HG03097 (cell line): ENCODE data around the gene PTGR3.

Source experiments
- ATAC-seq: cut with Tn5 transposase; IDR thresholded peaks from one replicate; pipeline ENCODE4 v1.9.1; 2021; ENCODE audit not compliant: unreplicated experiment, low FRiP score

PTGR3 gene, protein sequence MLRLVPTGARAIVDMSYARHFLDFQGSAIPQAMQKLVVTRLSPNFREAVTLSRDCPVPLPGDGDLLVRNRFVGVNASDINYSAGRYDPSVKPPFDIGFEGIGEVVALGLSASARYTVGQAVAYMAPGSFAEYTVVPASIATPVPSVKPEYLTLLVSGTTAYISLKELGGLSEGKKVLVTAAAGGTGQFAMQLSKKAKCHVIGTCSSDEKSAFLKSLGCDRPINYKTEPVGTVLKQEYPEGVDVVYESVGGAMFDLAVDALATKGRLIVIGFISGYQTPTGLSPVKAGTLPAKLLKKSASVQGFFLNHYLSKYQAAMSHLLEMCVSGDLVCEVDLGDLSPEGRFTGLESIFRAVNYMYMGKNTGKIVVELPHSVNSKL

DNA sequence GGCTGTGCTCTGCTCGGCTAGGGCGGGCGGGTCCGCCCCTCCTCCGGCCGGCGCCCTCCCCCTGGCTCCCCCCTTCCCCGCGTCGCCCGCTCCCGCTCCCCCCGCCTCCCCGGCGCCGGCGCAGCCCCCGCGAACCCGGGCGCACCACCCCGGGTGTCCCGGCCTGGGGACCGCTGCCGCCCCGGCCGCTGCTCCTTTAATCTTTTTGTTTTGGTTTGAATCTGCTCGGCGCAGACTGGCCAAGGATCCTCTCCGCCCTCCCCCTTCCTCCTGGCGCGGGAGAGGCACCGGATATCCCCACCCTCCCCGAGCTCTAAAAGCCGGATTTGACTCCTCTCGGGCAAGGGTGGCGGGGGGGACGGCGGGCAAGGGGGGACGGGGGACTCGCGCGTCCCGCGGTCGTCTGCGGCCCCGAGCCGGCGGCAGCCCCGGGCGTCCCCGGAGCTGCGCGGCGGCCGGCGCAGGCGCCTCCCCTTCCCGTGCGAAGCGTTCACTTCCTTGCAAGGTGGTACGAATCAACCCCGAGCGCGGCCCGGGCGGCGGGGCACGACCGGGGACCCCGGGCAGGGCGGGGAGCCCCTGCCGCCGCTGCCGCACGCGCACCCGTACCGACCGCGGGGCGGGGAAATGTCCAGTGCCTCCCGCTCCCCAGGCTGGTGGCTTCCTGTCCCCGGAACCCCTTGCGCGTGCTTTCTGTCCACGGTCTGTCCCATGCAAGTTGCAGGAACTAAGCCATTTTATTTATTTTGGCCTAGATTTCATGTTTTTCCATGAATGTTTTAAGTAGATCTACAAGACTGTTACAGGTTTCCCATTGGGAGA lies at the start of gene PTGR3:
TSS of gene PTGR3 (minus strand) at position 11 of the 822 bp plus-strand sequence. CDS start 81 bp downstream, outside the sequence.
- peak; percentile 44 for ATAC-seq

DNA sequence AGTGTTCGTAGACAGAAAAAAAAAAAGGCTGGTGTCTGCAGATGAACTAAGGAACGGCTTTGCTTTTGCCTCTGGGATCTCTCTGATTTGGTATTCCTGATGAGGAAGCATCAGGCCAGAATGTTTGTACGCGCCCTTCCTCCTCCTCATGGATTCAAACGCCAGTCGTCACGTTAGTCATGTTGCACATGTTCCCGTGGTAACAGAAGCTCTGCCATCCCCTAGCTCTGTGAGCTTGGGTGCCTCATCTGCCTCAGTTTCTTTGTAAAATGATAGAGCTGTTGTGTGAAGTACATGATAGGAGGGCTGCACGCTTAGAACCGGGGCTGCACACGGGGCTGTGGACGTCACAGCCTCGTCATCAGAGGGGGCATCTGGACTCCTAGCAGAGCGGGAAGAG lies 48.7 kb upstream of the PTGR3 start:
- no peak for ATAC-seq

DNA sequence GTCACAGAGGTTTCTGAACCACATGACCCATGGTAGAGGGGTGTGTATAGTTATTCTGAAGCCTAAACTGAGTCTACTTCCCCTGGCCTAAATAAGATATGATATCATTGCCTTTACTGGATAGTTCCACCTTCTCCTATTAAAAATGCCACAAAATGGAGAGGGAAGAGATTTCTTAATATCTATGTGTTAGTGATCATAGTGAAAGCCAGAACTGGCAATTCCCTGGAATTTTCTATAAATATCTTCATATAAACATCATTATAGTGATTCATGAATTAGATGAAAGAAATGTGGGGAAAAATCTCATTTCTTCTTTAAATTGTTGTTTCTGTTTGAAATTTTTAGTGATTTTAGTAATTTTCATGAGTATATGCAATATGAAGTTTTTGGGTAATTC lies 47.4 kb upstream of the PTGR3 start:
- no peak for ATAC-seq

DNA sequence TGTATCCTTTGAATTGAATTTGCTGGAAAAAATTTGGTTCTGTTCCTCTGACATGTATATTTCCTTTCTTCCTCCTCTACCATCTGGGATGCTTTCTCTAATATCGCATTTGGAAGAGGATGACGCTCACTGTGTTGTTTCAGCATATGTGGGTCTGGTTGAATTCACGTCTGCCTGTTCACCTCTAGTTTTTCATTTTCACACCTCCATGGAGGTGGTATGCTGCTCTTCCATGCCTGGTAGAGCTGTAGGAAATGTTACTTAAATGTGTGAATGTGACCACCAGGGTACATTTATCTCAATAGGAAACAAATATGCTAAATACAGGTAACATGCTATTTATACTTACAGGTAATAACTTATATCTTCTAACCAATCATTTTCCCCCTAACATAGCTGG lies 46.2 kb upstream of the PTGR3 start:
- no peak for ATAC-seq

DNA sequence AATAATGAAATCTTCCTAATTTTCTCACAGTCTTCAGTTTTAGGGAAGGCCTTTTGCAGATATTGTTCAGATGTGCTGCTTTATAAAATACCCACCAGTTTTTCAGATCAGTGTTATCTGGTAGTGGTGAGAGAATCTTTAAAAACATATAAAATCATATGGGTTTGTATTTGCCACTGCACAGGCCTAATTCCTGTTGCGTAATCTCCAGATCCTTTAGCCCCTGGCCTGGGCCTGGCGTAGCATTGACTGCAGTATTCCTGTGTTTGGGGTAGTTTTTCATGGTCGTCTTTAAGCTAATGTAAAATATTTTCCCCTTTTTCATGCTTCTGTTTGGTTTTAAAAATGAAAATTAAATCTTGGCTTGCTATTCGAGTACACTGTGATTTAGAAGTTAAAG lies 44.8 kb upstream of the PTGR3 start:
- ATAC-seq: no peak

DNA sequence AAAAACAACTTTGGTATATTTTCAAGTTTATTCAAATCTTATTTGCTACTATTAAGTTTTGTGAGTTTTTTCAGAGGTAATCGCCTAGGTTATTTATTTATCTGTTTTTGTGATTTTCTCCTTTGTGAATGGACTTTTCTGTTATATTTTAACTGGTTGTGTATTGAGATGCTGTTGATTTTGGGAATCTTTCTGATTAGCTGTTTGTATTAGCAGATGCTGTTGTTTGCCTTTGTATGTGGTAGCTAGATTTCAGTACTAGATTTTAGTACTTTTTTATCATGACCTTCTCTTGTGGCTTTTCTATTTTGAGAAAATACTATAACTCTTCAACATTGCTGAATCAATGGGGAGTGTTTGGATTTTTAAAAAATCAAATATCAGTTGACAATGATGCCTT lies 44.1 kb upstream of the PTGR3 start:
- no peak for ATAC-seq

DNA sequence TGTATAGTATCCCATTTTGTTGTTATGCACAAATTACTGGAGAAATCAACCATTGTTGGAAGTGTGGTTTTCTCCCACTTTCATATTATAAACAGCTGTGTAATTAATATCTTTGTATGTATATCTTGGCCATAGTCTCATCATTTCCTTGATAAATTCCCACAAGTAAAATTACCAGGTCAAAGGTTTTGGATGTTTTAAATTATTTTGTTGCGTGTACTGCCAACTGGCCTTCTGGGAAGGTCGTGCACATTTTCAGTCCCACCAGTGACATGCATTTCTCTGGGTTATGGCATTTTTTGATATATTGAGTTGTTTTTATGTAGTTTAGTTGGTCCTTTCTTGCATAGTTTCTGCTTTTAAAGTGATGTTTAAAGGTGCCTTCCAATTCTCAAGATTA lies 43.2 kb upstream of the PTGR3 start:
- no peak for ATAC-seq

DNA sequence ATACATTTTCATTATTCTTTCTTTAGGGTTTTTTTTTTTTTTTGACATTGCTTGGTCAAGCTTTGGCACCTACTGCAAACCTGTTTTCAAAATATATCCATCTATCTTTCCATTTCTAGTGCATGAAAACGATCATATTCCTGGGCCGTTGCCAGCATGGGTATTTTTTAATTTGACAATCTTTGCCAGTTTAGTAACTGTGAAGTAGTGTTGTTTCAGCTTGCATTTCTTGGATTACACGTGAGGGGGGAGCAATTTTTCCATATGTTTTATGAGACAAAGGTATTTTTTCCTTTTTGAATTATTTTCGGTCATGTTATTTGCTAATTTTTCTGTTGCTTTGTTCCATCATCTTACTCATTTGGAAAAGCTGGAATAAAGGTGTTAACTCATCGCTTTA lies 42.5 kb upstream of the PTGR3 start:
- no peak for ATAC-seq

DNA sequence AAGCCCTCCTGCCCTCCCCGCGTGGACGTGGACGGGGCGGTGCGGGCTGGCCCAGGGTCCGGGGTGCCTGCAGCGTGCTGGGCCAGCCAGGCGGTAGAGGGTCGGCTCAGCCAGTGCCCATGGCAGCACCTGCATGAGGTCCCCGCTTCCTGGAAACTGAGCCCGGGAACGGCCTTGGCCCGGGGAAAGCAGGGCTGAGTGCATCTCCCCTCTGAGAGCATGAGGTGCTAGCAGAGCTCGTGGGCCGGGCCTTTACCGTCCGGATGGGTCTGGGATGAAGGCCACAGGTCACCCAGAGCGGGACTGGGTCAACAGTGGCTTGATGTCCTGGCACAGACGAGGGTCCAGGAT lies 41.5 kb upstream of the PTGR3 start:
- no peak for ATAC-seq

DNA sequence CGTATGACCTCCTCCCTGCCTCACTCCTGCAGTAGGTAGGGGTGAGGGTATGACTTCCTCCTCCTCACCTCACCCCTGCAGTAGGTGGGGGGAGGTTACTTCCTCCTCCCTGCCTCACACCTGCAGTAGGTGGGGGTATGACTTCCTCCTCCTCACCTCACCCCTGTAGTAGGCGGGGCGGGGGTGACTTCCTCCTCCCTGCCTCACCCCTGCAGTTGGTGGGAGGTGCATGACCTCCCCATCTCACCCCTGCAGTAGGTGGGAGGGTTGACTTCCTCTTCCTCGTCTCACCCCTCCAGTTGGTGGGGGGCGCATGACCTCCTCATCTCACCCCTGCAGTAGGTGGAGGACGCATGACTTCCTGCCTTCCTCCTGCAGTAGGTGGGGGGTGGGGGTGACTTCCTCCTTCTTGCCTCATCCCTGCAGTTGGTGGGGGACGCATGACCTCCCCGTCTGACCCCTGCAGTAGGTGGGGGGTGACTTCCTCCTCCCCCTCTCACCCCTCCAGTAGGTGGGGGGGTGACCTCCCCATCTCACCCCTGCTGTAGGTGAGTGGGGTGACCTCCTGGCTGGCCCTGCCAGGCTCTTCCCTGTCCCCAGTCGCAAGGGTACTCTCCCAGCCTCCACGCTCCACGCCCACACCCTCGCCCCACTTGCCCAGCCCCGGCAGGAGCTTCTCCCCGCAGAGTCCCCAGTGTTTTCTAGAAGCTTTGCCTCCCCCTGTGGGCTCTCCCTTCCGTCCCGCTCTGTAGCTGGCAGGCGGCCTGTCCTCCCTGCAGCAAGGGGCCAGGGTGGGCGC lies 40.9 kb upstream of the PTGR3 start:
- ATAC-seq: no peak

DNA sequence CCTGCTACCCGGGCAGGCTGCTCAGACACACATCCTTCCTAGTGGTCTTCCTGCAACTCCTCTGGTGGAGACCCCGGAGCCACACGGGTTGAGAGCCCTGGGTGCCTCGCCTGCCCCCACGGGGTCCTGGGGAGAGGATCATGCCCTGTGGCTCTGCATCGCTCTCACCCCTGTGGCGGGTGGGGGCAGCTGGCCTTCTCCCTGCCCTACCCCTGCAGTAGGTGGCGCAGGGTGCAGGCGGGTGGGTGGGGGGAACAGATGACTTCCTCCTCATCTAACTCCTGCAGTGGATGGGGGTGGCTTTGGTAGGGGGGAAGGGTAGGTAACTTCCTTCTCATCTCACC lies 40.2 kb upstream of the PTGR3 start:
- no peak for ATAC-seq

DNA sequence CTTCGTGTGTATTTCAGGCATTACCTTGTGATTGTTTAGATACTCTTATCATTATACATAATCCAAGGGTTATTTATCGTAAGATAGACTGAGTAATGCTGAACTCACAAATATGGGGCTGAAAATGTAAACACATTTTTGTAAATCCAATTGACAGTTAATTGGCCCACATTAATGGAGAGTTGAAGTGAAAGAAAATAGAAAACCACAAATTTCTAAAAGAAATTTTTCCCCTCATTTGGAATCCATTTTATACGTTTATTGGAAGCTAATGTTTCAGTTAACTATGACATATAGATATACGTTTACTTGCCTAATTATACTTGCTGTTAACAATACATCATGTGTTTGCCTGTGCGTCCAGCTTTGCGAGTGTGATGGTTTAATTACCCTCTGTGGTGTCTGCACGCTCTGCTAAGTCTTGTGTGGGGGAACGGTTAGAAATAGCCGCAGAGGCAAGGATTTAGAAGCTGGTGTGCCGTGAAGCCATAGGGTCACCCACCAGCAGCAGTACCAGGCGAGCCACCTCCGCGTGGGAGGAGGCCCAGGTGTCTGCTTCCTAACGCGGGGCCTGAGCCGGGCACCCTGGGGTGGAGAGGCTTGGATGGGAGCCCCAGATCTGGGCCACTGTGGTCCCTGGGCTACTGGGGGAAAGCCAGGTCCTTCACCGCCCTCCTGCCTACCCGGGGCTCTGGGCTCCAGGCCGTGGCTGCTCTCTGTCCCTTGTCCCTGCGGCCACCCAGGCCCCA lies 39.7 kb upstream of the PTGR3 start:
- no peak for ATAC-seq

DNA sequence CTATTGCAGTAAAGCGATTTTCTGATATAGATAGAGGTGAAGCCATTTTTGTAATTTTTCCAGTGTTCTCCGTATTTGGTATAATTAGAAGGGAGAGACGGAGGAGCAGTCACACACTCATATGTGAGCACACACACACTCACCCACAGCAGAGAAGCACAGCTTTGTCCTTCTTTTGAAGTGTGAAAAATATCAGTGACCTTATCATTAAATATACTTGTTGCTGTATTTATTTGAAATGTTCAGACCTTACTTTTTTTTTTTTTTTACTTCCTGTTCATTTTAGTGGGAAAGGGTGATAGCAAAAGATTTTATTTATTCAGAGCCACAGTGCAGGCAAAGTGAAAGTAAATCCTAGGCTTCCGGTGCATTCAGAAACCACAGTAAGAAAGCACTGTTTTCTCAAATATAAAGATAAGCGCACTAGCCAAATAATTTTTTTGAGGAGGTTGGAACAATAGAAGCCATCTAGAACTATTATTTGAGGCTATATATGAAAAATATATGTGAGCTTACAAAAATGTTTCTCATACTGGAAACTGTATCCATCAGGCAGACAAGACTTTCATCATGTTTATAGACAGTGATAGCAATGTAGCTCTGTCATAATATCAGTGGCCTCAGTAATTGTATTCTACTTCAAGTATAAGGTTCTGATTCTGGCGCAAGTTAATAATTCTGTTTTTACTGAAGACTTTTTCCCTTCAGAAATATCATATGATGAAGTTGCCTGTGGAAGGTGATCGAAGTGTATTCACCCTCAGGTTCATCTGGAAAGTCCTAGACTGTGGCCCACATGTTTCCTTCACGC lies 38.9 kb upstream of the PTGR3 start:
- no peak for ATAC-seq

DNA sequence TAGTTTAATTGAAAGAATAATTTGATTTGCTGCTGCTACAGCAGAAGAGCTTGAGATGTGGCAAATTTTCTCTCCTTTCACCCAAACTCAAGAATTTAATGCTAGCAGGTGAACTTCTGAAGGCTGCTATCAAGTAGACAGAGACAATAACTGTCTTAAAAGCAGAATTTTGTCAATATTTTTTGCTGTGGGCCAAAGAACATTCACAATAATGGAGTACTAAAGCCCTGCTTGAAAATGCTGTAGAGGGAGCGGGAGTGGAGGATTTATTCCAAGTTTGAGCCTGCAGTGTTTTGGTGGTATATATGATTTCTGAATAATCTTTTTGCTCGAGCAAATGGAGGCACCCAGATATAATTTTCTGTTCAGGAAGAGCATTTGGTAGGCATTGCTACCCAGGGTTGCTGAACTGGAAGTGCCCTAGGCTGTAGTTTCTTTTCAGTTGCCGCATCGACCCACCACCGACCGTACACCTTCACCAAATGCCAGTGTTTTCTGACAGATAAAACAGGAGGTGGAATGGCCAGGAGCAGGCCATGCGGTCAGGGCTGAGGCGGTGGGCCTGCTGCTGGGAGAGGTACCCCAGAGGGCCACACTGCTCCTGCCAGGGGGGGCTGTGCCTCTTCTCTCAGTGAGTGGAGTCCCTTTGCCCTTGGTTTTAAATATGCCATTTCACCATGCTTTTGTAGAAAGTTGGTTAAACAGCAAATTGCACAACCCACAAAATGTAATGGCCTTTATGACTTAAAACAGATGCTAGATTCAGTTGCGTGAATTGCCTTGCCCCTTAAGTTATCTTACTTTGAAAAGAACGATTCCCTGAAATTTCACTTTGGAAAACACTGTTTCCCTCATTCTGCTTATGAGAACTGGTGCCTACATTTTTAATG lies 38.0 kb upstream of the PTGR3 start:
- no peak for ATAC-seq

DNA sequence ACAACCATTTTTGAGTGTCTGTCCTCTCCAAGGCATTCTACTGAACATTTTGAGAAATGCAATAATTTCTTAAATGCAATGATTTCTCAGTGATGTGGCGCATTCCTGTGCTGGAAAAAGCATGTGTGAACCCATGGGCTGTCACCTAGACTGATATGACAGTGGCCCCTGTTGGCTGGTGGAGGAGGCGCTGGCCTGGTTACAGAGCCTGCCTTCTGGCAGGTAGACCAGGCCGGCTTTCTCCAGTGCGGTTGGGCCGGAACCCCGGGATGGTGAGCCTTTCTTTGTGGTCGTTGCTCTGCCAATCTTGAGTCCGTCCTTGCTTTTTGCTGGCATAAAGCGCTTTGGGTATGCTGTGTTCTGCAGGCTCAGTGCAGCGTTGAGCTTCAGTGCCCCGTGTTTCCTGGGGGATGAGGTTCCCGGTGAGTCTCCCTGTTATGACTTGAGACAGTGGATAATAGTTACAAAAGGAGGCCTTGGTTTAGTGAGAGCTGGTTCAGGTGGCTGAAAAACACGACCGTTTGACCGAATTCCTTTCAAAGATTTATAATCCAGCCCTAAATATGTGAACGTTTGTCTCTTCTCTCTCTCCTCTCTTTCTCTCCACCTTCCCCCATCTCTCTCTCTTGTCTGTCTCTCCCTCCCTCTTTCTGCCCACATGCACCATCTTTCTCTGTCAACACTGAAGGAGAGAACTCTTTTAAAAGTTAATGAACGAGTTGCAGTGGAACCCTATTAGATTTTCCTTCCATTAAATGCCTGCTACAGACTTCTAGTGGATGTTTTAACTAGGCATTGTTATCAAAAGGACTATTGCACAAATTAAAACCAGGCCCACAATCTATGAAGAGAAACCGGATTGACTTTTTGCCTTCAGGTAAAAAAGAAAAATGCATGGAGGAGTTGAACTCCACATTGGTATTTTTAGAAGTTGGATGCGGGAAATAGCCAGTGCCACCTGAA lies 35.7 kb upstream of the PTGR3 start:
- no peak for ATAC-seq

DNA sequence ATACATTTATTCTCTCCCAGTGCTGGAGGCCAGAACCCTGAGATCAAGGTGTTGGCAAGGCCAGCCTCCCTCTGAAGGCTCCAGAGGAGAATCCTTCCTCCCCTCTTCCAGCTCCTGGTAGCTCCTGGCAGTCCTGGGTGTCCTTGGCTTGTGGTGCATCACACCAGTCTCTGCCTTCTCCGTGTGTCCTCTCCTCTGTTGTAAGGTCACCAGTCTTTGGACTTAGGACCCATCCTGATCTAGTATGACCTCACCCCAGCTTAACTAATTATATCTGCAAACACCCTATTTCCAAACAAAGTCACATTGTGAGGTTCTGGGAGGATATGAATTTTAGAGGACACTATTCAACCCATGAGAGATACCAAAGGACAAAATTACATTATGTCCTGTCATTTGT lies 32.8 kb upstream of the PTGR3 start:
- no peak for ATAC-seq

DNA sequence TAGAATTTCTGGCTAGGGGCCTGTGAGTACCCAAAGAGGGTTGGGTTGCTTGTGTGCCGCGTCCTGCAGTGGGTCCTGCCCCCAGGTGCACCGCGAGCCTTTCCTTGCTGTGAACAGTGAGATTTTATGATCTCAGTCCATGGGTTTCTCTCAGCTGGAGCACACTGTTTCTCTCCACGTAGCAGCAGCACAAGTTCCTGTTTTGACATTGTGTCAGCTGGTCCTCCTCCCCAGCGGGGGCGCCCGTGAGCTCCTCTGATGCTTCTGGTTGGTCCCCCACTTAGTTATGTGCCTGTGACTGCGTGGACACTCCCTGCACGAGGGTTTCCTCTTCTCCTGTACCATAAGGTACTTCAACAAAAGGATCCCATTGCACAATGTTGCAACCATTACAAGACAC lies 31.5 kb upstream of the PTGR3 start:
- no peak for ATAC-seq

DNA sequence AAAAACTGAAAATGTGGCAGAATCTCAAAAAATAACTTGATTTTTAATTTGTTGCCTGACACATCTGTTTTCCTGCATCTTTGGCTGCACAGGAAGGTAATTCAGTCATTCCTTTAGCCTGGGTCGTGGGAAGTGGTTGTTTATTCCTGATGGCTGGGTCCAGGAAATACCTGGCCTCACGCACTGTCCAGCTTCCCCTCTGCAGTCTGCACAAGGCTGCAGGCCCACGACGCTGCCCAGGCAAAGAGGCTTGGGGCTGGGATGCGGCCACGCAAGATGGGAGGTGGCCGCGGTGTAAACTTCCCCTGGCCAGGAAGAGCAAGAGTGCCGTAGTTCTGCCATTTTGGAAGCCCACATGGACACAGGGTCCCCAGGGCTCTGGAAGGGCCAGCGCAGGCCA lies 29.8 kb upstream of the PTGR3 start:
- ATAC-seq: no peak
